ENCODE data around the gene NFASC.

Gene NFASC

DNA sequence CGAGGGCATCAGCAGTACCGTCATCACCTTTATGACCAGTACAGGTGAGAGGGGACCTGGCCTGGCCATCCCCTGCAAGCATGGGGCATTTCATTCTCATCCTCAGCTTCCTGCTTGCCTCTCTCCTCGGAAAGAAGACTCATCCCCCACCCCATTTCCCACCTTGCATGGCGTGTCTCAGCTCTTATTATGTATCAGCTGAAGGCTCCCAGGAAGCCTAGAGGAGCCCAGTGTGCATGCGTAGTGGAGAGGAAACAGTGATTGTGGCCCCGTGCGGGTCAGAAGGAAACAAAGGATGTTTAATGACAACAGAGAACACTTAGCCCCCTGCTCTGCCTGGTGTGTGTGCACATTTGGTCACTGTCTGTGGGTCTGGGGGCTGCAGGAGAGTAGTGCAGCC, 132.0 kb downstream of the NFASC start:
- Histone ChIP-seq H3K4me3 (ENCODE audit: low read length) (no peak overlapping the region), H3F3A (ENCODE audit: insufficient read depth, low read length) (no peaks in the 10 kb centered on the region), H3K4me2 (ENCODE audit: low read depth, low read length) (no peak overlapping the region)

DNA sequence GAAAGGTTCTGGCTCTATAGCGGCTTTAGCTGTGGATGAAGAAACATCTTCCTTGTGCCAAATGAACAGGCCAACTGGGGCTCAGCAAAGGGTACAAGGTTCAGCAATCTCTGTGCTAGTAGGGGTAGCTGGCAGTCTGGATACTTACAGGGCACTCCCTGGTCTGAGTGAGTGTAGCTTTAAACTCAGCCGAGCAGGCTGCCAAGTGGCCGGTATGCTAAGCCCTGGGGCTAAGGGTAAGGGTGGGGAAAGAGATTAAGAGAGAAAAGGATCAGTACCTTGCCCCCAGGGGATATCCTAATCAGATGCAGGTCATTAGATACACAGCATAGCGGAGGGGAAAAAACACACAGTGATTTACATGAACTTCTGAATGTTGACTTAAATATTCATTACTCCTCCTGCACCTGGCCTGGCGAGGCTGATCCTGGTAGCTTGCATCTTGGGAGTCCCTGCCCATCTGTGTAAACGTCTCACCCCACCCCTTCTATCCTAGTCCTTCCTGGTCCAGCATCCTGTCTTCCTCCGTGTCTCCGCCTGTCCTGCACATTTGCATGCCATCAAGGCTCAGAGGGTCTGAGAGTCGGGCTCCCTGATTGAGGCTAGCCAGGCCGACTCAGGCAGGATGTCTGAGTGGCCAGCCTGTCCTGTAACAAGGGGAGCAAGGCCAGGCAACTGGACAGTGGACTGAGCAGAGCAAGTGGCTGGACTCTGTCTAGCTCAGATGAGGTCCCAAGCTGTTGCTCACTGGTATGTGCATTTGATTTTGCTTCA, 132.9 kb downstream of the NFASC start:
- Histone ChIP-seq H3F3A (ENCODE audit: insufficient read depth, low read length) (no peaks in the 10 kb centered on the region), H3K36me3 (replicated peaks; ENCODE audit: insufficient read depth, low read length) (no peaks in the 10 kb centered on the region), H3K79me2 (ENCODE audit: low read length) (no peaks in the 10 kb centered on the region), H3K27ac (ENCODE audit: low read length) (no peak overlapping the region), H3K4me3 (ENCODE audit: low read length) (no peak overlapping the region), H3K9ac (ENCODE audit: low read length) (no peak overlapping the region), H2AFZ (ENCODE audit: low read length) (no peak overlapping the region), H3K4me2 (ENCODE audit: low read depth, low read length) (no peak overlapping the region), H3K9me2 (replicated peaks; ENCODE audit: insufficient read depth, low read length) (no peaks in the 10 kb centered on the region), H4K20me1 (ENCODE audit: insufficient read depth, low read length) (no peaks in the 10 kb centered on the region), H3K9me3 (replicated peaks; ENCODE audit: insufficient read depth, low read length) (no peaks in the 10 kb centered on the region), H3K4me1 (ENCODE audit: low read length) (no peaks in the 10 kb centered on the region), H3K27me3 (replicated peaks; ENCODE audit: insufficient read depth, low read length) (peaks cover 76% of the 10 kb centered on the region)
- DNase-seq, result no peak
- TF ChIP-seq CTCF (IDR thresholded peaks at IDR 0.05; ENCODE audit: low read length), result no peak
- no peak for TF ChIP-seq EZH2phosphoT487 (IDR thresholded peaks at IDR 0.05; ENCODE audit: low read length)
- TF ChIP-seq EZH2 (optimal IDR thresholded peaks at IDR 0.05; ENCODE audit: low read depth, low read length), result no peak

More for the DNA sequence above, 132.0 kb downstream of the NFASC start:
- TF ChIP-seq EZH2 (optimal IDR thresholded peaks at IDR 0.05; ENCODE audit: low read depth, low read length) (no peak), EZH2phosphoT487 (IDR thresholded peaks at IDR 0.05; ENCODE audit: low read length) (no peak)
- no peak overlapping the region for H3K9ac ChIP-seq (ENCODE audit: low read length)
- H3K9me2 ChIP-seq (replicated peaks; ENCODE audit: insufficient read depth, low read length), result no peaks in the 10 kb centered on the region
- H3K4me1 ChIP-seq (ENCODE audit: low read length), result no peaks in the 10 kb centered on the region
- H3K79me2 ChIP-seq (ENCODE audit: low read length), result no peaks in the 10 kb centered on the region
- no peaks in the 10 kb centered on the region for H3K9me3 ChIP-seq (replicated peaks; ENCODE audit: insufficient read depth, low read length)
- no peak overlapping the region for H2AFZ ChIP-seq (ENCODE audit: low read length)
- no peaks in the 10 kb centered on the region for H4K20me1 ChIP-seq (ENCODE audit: insufficient read depth, low read length)
- no peak overlapping the region for H3K27ac ChIP-seq (ENCODE audit: low read length)
- no peaks in the 10 kb centered on the region for H3K36me3 ChIP-seq (replicated peaks; ENCODE audit: insufficient read depth, low read length)
- H3K27me3 ChIP-seq (replicated peaks; ENCODE audit: insufficient read depth, low read length), result peaks cover 76% of the 10 kb centered on the region
- DNase-seq, result no peak

DNA sequence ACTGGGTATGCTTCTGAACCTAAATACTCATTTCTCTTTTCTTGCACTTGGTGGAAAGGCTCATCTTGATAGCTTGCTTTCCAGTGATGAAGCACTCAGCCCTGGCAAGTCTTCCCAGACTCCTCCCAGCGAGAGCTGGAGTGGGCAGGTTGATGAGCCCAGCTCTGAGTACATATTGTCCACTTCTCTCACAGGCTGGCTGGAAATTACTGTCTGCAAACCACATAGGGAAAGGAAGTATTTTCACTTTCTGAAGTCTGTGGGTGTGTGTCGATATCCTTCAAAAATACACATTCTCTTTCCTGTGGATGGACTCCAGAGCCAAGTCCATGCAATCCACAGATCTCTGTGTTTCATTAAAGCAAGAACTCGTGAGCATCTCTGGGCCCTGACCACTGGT, 133.7 kb downstream of the NFASC start:
- Histone ChIP-seq H4K20me1 (ENCODE audit: insufficient read depth, low read length) (no peaks in the 10 kb centered on the region), H3K27ac (ENCODE audit: low read length) (no peak overlapping the region), H3K4me1 (ENCODE audit: low read length) (no peaks in the 10 kb centered on the region), H3K9me2 (replicated peaks; ENCODE audit: insufficient read depth, low read length) (no peaks in the 10 kb centered on the region), H3K4me2 (ENCODE audit: low read depth, low read length) (no peak overlapping the region), H3K4me3 (ENCODE audit: low read length) (no peak overlapping the region), H3K36me3 (replicated peaks; ENCODE audit: insufficient read depth, low read length) (no peaks in the 10 kb centered on the region), H3K9me3 (replicated peaks; ENCODE audit: insufficient read depth, low read length) (no peaks in the 10 kb centered on the region), H2AFZ (ENCODE audit: low read length) (no peak overlapping the region), H3K79me2 (ENCODE audit: low read length) (no peaks in the 10 kb centered on the region), H3K27me3 (replicated peaks; ENCODE audit: insufficient read depth, low read length) (peaks cover 77% of the 10 kb centered on the region), H3F3A (ENCODE audit: insufficient read depth, low read length) (no peaks in the 10 kb centered on the region), H3K9ac (ENCODE audit: low read length) (no peak overlapping the region)
- no peak for TF ChIP-seq EZH2phosphoT487 (IDR thresholded peaks at IDR 0.05; ENCODE audit: low read length)
- TF ChIP-seq CTCF (IDR thresholded peaks at IDR 0.05; ENCODE audit: low read length), result no peak
- TF ChIP-seq EZH2 (optimal IDR thresholded peaks at IDR 0.05; ENCODE audit: low read depth, low read length), result no peak
- no peak for DNase-seq

- H3K9ac ChIP-seq (ENCODE audit: low read length), result no peak overlapping the region
Observed at GRCh38 chr1:205008896-205009295, 138.2 kb downstream of the NFASC start.

More at GRCh38 chr1:205008896-205009295, 138.2 kb downstream of the NFASC start:
- Histone ChIP-seq H3K4me2 (ENCODE audit: low read depth, low read length) (no peak overlapping the region), H3K36me3 (replicated peaks; ENCODE audit: insufficient read depth, low read length) (no peaks in the 10 kb centered on the region), H3K27me3 (replicated peaks; ENCODE audit: insufficient read depth, low read length) (peaks cover 84% of the 10 kb centered on the region), H2AFZ (ENCODE audit: low read length) (no peak overlapping the region), H3K9me2 (replicated peaks; ENCODE audit: insufficient read depth, low read length) (no peaks in the 10 kb centered on the region), H3K4me3 (ENCODE audit: low read length) (no peak overlapping the region), H3K79me2 (ENCODE audit: low read length) (no peaks in the 10 kb centered on the region), H3K27ac (ENCODE audit: low read length) (no peak overlapping the region), H3F3A (ENCODE audit: insufficient read depth, low read length) (no peaks in the 10 kb centered on the region), H3K9me3 (replicated peaks; ENCODE audit: insufficient read depth, low read length) (no peaks in the 10 kb centered on the region), H3K4me1 (ENCODE audit: low read length) (no peaks in the 10 kb centered on the region), H4K20me1 (ENCODE audit: insufficient read depth, low read length) (no peaks in the 10 kb centered on the region)
- TF ChIP-seq CTCF (IDR thresholded peaks at IDR 0.05; ENCODE audit: low read length) (no peak), EZH2 (optimal IDR thresholded peaks at IDR 0.05; ENCODE audit: low read depth, low read length) (no peak), EZH2phosphoT487 (IDR thresholded peaks at IDR 0.05; ENCODE audit: low read length) (no peak)
- DNase-seq, result no peak

Measured in MM.1S (cell line).